ENCODE measurements around the gene PPP3CA.
A peak's percentile ranks its signal among the peaks of the same experiment; 100 is the strongest.

PPP3CA gene

GRCh38 chr4:101191302-101192098 lies 155.8 kb downstream of the PPP3CA start:
- DNase-seq (ENCODE audit: low read depth, low spot score), result peak; percentile 50
- TF ChIP-seq CTCF (IDR thresholded peaks at IDR 0.05; ENCODE audit: insufficient read depth, low read length, missing control alignments), result no peak
- CTCF ChIA-PET, result no interaction called here
- POLR2A ChIA-PET, result no interaction called here
- H3K4me3 ChIP-seq (ENCODE audit: low read depth, low read length), result no peak overlapping the region

GRCh38 chr4:101190751-101191150 lies 156.6 kb downstream of the PPP3CA start:
- CTCF ChIA-PET, result no interaction called here
- no peak for DNase-seq (ENCODE audit: low read depth, low spot score)
- H3K4me3 ChIP-seq (ENCODE audit: low read depth, low read length), result no peak overlapping the region
- TF ChIP-seq CTCF (IDR thresholded peaks at IDR 0.05; ENCODE audit: insufficient read depth, low read length, missing control alignments), result no peak
- POLR2A ChIA-PET, result no interaction called here

- ChIA-PET POLR2A (no interaction called here), CTCF (no interaction called here)
- no peak overlapping the region for H3K4me3 ChIP-seq (ENCODE audit: low read depth, low read length)
- no peak for TF ChIP-seq CTCF (IDR thresholded peaks at IDR 0.05; ENCODE audit: insufficient read depth, low read length, missing control alignments)
- no peak for DNase-seq (ENCODE audit: low read depth, low spot score)
These were observed 158.4 kb downstream of the PPP3CA start for GRCh38 chr4:101188906-101189305.

GRCh38 chr4:101187841-101188240 lies 159.5 kb downstream of the PPP3CA start:
- H3K4me3 ChIP-seq (ENCODE audit: low read depth, low read length), result no peak overlapping the region
- no peak for TF ChIP-seq CTCF (IDR thresholded peaks at IDR 0.05; ENCODE audit: insufficient read depth, low read length, missing control alignments)
- POLR2A ChIA-PET, result no interaction called here
- CTCF ChIA-PET, result interaction anchor here (0.8 to 2.2 kb wide), 3 partner anchors 9 to 17 kb away, joined by 3 to 7 read pairs (median 4); no protein-coding TSS in a partner anchor
- no peak for DNase-seq (ENCODE audit: low read depth, low spot score)

GRCh38 chr4:101186567-101187184 lies 160.7 kb downstream of the PPP3CA start:
- ChIA-PET CTCF (interaction anchor here (0.8 to 2.2 kb wide), 5 partner anchors 10 to 544 kb away, joined by 3 to 7 read pairs (median 4); no protein-coding TSS in a partner anchor), POLR2A (no interaction called here)
- DNase-seq (ENCODE audit: low read depth, low spot score), result no peak
- no peak overlapping the region for H3K4me3 ChIP-seq (ENCODE audit: low read depth, low read length)
- TF ChIP-seq CTCF (IDR thresholded peaks at IDR 0.05; ENCODE audit: insufficient read depth, low read length, missing control alignments), result no peak

GRCh38 chr4:101184668-101185067 lies 162.7 kb downstream of the PPP3CA start:
- no peak overlapping the region for H3K4me3 ChIP-seq (ENCODE audit: low read depth, low read length)
- POLR2A ChIA-PET, result no interaction called here
- no peak for DNase-seq (ENCODE audit: low read depth, low spot score)
- CTCF ChIA-PET, result interaction anchor here (2.0 kb wide), 1 partner anchor 15 kb away, joined by 7 read pairs; no protein-coding TSS in a partner anchor
- no peak for TF ChIP-seq CTCF (IDR thresholded peaks at IDR 0.05; ENCODE audit: insufficient read depth, low read length, missing control alignments)
